K562 (cell line): ENCODE data around the gene MARS1. TPM values are rescaled to one million over a fixed set of nuclear protein-coding genes. Genes with fewer than 3 reads are reported as not detected.
A peak's percentile ranks its signal among the peaks of the same experiment; 100 is the strongest.

Experiments used
- CBFB ChIP-seq: sonication (generic); formaldehyde crosslinking; IDR thresholded peaks from 2 replicates; pipeline ENCODE4 v1.4.0; 2020; ENCODE audit warnings: mild to moderate bottlenecking, missing genetic modification reagents
- ETV6 ChIP-seq, 3 experiments: fragments of 150-350 bp in 1 of 3; sonication (generic) in 1 of 3; formaldehyde crosslinking in 1 of 3; IDR thresholded peaks; 2 replicates each; pipeline versions ENCODE4 v1.6.1 to v1.8.0; 2014 to 2022; ENCODE audit warnings: borderline replicate concordance in 2 of 3, low read depth in 2 of 3, antibody characterized with exemption in 1 of 3, low read length in 1 of 3, mild to moderate bottlenecking in 1 of 3, missing genetic modification reagents in 1 of 3
- FOXK1 ChIP-seq: sonication (generic); formaldehyde crosslinking; IDR thresholded peaks from 2 replicates; pipeline ENCODE4 v1.8.0; 2022; ENCODE audit warnings: missing genetic modification reagents, mild to moderate bottlenecking, borderline replicate concordance
- IRF2 ChIP-seq: sonication (generic); formaldehyde crosslinking; IDR thresholded peaks from 2 replicates; pipeline ENCODE4 v1.8.1; 2022; ENCODE audit warnings: mild to moderate bottlenecking, missing genetic modification reagents
- KAT2B ChIP-seq: IDR thresholded peaks from one replicate; pipeline ENCODE4 v1.6.1; 2012; ENCODE audit warnings: low read depth, mild to moderate bottlenecking, control low read depth, inconsistent platforms, low read length, moderate library complexity
- MAFK ChIP-seq: IDR thresholded peaks from 2 replicates; pipeline ENCODE4 v1.6.1; 2011; ENCODE audit warnings: low read length, improper control_type of control experiment
- MCM2 ChIP-seq: fragments of 450-650 bp; IDR thresholded peaks from 2 replicates; pipeline ENCODE4 v1.6.1; 2017; ENCODE audit warnings: low read depth, mild to moderate bottlenecking
- PCBP2 ChIP-seq: fragments of 200-400 bp; formaldehyde crosslinking; IDR thresholded peaks from 2 replicates; pipeline ENCODE4 v1.6.1; 2018; ENCODE audit warnings: low read length, low read depth, mild to moderate bottlenecking, moderate library complexity; ENCODE audit not compliant: poor library complexity, severe bottlenecking
- PML ChIP-seq: IDR thresholded peaks from 2 replicates; pipeline ENCODE4 v1.6.1; 2012; ENCODE audit warnings: low read length, inconsistent platforms
- POLR2H ChIP-seq: IDR thresholded peaks from 2 replicates; pipeline ENCODE4 v1.6.1; 2016; ENCODE audit warnings: missing genetic modification characterization, low read depth, mild to moderate bottlenecking, control low read depth, missing compliant biosample characterization, moderate library complexity
- STAT5A ChIP-seq: IDR thresholded peaks from 2 replicates; pipeline ENCODE4 v1.6.1; 2012; ENCODE audit warnings: low read length, inconsistent platforms, borderline replicate concordance
- TOE1 ChIP-seq, 2 experiments: fragments of 450-650 bp in 1 of 2; sonication (generic) in 1 of 2; formaldehyde crosslinking in 1 of 2; IDR thresholded peaks; 2 replicates each; pipeline versions ENCODE4 v1.7.1 to v1.8.0; 2016 to 2022; ENCODE audit warnings: borderline replicate concordance in 2 of 2, mild to moderate bottlenecking in 2 of 2, antibody characterized with exemption in 1 of 2, inconsistent platforms in 1 of 2, low read depth in 1 of 2, missing genetic modification reagents in 1 of 2, moderate library complexity in 1 of 2
- ZFP30 ChIP-seq: fragments of 250-450 bp; sonication (Bioruptor Pico); IDR thresholded peaks from 2 replicates; pipeline ENCODE4 v1.8.0; 2022; ENCODE audit warnings: moderate library complexity, mild to moderate bottlenecking, inconsistent platforms, borderline replicate concordance
- ZNF24 ChIP-seq: fragments of 450-650 bp; IDR thresholded peaks from 2 replicates; pipeline ENCODE4 v1.6.1; 2016
- ZNF316 ChIP-seq: fragments of 450-650 bp; IDR thresholded peaks from 2 replicates; pipeline ENCODE4 v1.6.1; 2016
- ZNF76 ChIP-seq: fragments of 250-450 bp; sonication (Bioruptor Pico); IDR thresholded peaks from 2 replicates; pipeline ENCODE4 v1.4.0; 2020; ENCODE audit warnings: mild to moderate bottlenecking, moderate library complexity, borderline replicate concordance
- ZNF785 ChIP-seq: fragments of 250-450 bp; sonication (Bioruptor Pico); IDR thresholded peaks from 2 replicates; pipeline ENCODE4 v1.4.0; 2020; ENCODE audit warnings: mild to moderate bottlenecking
- polyA plus RNA-seq, 8 experiments: library from polyadenylated mRNA; depleted of rRNA in 4 of 8; stranded (reverse) in 5 of 8; unstranded in 3 of 8; fragments of >200 nt; fragmentation: Nextera tagmentation in 2 of 8; fragmentation: Illumina TruSeq in 1 of 8; extraction: Ambion mirVana in 2 of 8; extraction: Trizol in 1 of 8; gene quantifications; 2 replicates each; pipeline versions ENCODE4 v1.2.1 to v1.2.3, GENCODE V29; 2011 to 2014; ENCODE audit warnings: inconsistent platforms in 1 of 8, missing spikeins in 1 of 8
- total RNA-seq, 7 experiments: library from RNA; depleted of rRNA in 6 of 7; stranded (reverse); fragments of >200 nt in 6 of 7; fragmentation: Illumina TruSeq in 2 of 7; extraction: Trizol in 2 of 7; gene quantifications; 2 replicates each; pipeline versions ENCODE4 v1.2.1 to v1.2.3, GENCODE V29; 2011 to 2021; ENCODE audit warnings: low replicate concordance in 1 of 7
- TF ChIP-seq, protein P1 (sequence below): fragments of 250-450 bp; sonication (Bioruptor Pico); IDR thresholded peaks from 2 replicates; pipeline ENCODE4 v1.9.0; 2021; ENCODE audit warnings: mild to moderate bottlenecking, inconsistent platforms
- TF ChIP-seq, protein P2 (sequence below): fragments of 450-650 bp; formaldehyde crosslinking; IDR thresholded peaks from 2 replicates; pipeline ENCODE4 v1.4.0; 2022; ENCODE audit warnings: mild to moderate bottlenecking, moderate library complexity
- TF ChIP-seq, protein P3 (sequence below): IDR thresholded peaks from 2 replicates; pipeline ENCODE4 v1.6.1; 2011; ENCODE audit warnings: borderline replicate concordance, low read depth, mild to moderate bottlenecking, moderate library complexity, low read length; ENCODE audit not compliant: insufficient read depth, poor library complexity, severe bottlenecking

MARS1 gene
- total and polyA plus RNA-seq, 9 of the 15 experiments (the other 6 are each of a cell fraction or from before 2014, with no cell fraction given) = 117 to 382 (median 220) TPM

DNA sequence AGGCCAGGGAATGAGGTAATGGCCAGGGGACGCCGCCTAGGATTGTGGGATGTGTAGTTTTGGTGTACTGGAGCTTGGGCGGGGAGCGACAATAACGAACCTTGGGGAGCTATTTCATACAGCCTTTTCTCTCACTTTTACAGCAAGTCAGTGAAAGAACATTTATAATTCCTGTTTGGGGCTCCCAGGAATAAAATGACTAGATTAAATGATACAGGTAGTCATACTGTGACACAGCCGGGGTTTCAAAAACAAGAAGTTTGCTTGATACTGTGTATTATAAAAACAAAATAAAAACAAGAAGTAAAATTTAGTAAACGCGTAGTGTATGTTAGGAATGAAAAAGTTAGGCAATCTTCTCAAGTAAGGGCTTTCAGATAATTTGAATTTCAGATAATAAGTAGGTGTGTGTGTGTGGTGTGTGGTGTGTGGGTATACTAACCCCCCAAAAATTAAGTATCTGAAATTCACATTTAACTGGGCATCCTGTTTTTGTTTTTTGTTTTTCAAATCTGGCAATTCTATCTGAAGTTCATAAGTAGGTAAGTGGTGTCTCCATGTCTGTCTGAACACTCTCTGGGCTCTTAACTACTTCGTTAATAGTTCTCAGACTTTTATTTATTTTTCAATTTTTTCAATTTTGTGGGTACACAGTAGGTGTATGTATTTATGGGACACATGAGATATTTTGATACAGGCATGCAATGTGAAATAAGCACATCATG is 59.6 kb downstream of the MARS1 start (continued):
- TF ChIP-seq, protein P1, sequence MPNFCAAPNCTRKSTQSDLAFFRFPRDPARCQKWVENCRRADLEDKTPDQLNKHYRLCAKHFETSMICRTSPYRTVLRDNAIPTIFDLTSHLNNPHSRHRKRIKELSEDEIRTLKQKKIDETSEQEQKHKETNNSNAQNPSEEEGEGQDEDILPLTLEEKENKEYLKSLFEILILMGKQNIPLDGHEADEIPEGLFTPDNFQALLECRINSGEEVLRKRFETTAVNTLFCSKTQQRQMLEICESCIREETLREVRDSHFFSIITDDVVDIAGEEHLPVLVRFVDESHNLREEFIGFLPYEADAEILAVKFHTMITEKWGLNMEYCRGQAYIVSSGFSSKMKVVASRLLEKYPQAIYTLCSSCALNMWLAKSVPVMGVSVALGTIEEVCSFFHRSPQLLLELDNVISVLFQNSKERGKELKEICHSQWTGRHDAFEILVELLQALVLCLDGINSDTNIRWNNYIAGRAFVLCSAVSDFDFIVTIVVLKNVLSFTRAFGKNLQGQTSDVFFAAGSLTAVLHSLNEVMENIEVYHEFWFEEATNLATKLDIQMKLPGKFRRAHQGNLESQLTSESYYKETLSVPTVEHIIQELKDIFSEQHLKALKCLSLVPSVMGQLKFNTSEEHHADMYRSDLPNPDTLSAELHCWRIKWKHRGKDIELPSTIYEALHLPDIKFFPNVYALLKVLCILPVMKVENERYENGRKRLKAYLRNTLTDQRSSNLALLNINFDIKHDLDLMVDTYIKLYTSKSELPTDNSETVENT = no peak
- TF ChIP-seq PML (no peak), MCM2 (no peak), TOE1 (IDR thresholded peaks at IDR 0.05; ENCODE audit: borderline replicate concordance) (no peak), TOE1 (CRISPR knock-in tag; IDR thresholded peaks at IDR 0.05; ENCODE audit: borderline replicate concordance, low read depth) (no peak), POLR2H (tag) (peak; percentile 87), ETV6 (IDR thresholded peaks at IDR 0.05; ENCODE audit: borderline replicate concordance in 1 of 2, low read depth in 2 of 2, low read length in 1 of 2) (no peak), ETV6 (CRISPR knock-in tag; IDR thresholded peaks at IDR 0.05; ENCODE audit: borderline replicate concordance) (no peak), CBFB (CRISPR knock-in tag) (no peak), ZNF785 (CRISPR knock-in tag) (no peak), MAFK (no peak), ZNF316 (no peak), FOXK1 (CRISPR knock-in tag) (no peak), ZFP30 (no peak), IRF2 (CRISPR knock-in tag) (no peak), ZNF24 (no peak), PCBP2 (no peak), STAT5A (no peak), ZNF76 (CRISPR knock-in tag) (no peak), KAT2B (no peak)
- TF ChIP-seq, protein P2, sequence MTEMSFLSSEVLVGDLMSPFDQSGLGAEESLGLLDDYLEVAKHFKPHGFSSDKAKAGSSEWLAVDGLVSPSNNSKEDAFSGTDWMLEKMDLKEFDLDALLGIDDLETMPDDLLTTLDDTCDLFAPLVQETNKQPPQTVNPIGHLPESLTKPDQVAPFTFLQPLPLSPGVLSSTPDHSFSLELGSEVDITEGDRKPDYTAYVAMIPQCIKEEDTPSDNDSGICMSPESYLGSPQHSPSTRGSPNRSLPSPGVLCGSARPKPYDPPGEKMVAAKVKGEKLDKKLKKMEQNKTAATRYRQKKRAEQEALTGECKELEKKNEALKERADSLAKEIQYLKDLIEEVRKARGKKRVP = no peak
- TF ChIP-seq, protein P3, sequence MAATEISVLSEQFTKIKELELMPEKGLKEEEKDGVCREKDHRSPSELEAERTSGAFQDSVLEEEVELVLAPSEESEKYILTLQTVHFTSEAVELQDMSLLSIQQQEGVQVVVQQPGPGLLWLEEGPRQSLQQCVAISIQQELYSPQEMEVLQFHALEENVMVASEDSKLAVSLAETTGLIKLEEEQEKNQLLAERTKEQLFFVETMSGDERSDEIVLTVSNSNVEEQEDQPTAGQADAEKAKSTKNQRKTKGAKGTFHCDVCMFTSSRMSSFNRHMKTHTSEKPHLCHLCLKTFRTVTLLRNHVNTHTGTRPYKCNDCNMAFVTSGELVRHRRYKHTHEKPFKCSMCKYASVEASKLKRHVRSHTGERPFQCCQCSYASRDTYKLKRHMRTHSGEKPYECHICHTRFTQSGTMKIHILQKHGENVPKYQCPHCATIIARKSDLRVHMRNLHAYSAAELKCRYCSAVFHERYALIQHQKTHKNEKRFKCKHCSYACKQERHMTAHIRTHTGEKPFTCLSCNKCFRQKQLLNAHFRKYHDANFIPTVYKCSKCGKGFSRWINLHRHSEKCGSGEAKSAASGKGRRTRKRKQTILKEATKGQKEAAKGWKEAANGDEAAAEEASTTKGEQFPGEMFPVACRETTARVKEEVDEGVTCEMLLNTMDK = no peak
